ENCODE results near the gene E2F8.

GRCh38 chr11:19283991-19284390 is 43.2 kb upstream of the E2F8 start:
- no peak for TF ChIP-seq CTCF (IDR thresholded peaks at IDR 0.05)
- no peak for TF ChIP-seq POLR2A (IDR thresholded peaks at IDR 0.05)
